Neural progenitor cell (in vitro differentiated cells): ENCODE data around the gene SIL1.

Source experiments
- EZH2 ChIP-seq: fragments of 200-600 bp; sonication (generic); IDR thresholded peaks from 2 replicates; pipeline ENCODE4 v1.6.1; 2017; ENCODE audit warnings: antibody characterized with exemption, mild to moderate bottlenecking, moderate library complexity
- EZH2phosphoT487 ChIP-seq: fragments of 200-600 bp; sonication (generic); IDR thresholded peaks from 2 replicates; pipeline ENCODE4 v1.6.1; 2017; ENCODE audit warnings: antibody characterized with exemption
- TF ChIP-seq, protein P1 (sequence below): fragments of 200-600 bp; sonication (generic); IDR thresholded peaks from 2 replicates; pipeline ENCODE4 v1.5.1; 2017; ENCODE audit warnings: antibody characterized with exemption, mild to moderate bottlenecking

GRCh38 chr5:138956801-138957200, 241.4 kb downstream of the SIL1 start:
- no peak for TF ChIP-seq EZH2
- no peak for TF ChIP-seq EZH2phosphoT487
- TF ChIP-seq, protein P1, sequence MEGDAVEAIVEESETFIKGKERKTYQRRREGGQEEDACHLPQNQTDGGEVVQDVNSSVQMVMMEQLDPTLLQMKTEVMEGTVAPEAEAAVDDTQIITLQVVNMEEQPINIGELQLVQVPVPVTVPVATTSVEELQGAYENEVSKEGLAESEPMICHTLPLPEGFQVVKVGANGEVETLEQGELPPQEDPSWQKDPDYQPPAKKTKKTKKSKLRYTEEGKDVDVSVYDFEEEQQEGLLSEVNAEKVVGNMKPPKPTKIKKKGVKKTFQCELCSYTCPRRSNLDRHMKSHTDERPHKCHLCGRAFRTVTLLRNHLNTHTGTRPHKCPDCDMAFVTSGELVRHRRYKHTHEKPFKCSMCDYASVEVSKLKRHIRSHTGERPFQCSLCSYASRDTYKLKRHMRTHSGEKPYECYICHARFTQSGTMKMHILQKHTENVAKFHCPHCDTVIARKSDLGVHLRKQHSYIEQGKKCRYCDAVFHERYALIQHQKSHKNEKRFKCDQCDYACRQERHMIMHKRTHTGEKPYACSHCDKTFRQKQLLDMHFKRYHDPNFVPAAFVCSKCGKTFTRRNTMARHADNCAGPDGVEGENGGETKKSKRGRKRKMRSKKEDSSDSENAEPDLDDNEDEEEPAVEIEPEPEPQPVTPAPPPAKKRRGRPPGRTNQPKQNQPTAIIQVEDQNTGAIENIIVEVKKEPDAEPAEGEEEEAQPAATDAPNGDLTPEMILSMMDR: no peak
